K562 (cell line): ENCODE measurements around the gene EVL. TPM values are rescaled to one million over a fixed set of nuclear protein-coding genes. Genes with fewer than 3 reads are reported as not detected.

Experiments
- ATAC-seq: fragments of 200-7000 bp; cut with Tn5 transposase; 3 replicates; pipeline ENCODE4 v1.9.1; 2020; ENCODE audit warnings: moderate library complexity
- BruUV-seq: library from RNA; stranded (reverse); fragments of 400-500 nt; replicated peaks from 2 replicates; lab custom pipeline; 2021; lab: Mats Ljungman, UMichigan
- CTCF ChIA-PET: fragments of 300-600 bp; formaldehyde crosslinking; extraction: SDS; loops from one replicate; lab custom pipeline; 2021; ENCODE audit warnings: low intra/inter-chr PET ratio; lab: Yijun Ruan, JAX
- POLR2A ChIA-PET: fragments of 300-600, 350-650 bp; sonication (Branson Sonifier 250); formaldehyde crosslinking; extraction: SDS; loops from one replicate; lab custom pipeline; 2021; ENCODE audit warnings: antibody characterized with exemption, inconsistent platforms; lab: Yijun Ruan, JAX
- DNase-seq, 4 experiments: peaks; one replicate each; pipeline versions ENCODE4 v3.0.0 to v3.0.0-alpha.2; 2011 to 2018; ENCODE audit warnings: low spot score in 3 of 4, mixed read lengths in 3 of 4; ENCODE audit errors: extremely low read depth in 1 of 4
- FAIRE-seq: peaks from 2 replicates; lab custom pipeline; 2011; peaks lifted over from hg19 to GRCh38; lab: Jason Lieb, UNC
- H2AFZ ChIP-seq: 2 replicates; pipeline ENCODE4 v1.6.0; 2011; ENCODE audit warnings: low read depth, low read length, control low read depth, inconsistent platforms
- H3K27ac ChIP-seq: fragments of 200-600 bp; 3 replicates; pipeline ENCODE4 v1.8.0; 2011; ENCODE audit warnings: low read depth, mild to moderate bottlenecking, control low read depth, inconsistent platforms, low read length, moderate library complexity, mixed read lengths; ENCODE audit errors: extremely low read depth
- H3K27me3 ChIP-seq, 2 experiments: fragments of 300-600 bp in 1 of 2; 2 replicates in 1 of 2; 3 replicates in 1 of 2; pipeline versions ENCODE4 v1.6.0 to v1.8.0; 2011; ENCODE audit warnings: inconsistent platforms in 2 of 2, low read length in 2 of 2, mild to moderate bottlenecking in 1 of 2, mixed read lengths in 1 of 2, moderate library complexity in 1 of 2; ENCODE audit not compliant: control insufficient read depth in 2 of 2, insufficient read depth in 2 of 2
- H3K36me3 ChIP-seq: fragments of 300-600 bp; 3 replicates; pipeline ENCODE4 v1.8.0; 2011; ENCODE audit warnings: mild to moderate bottlenecking, low read length, inconsistent platforms; ENCODE audit not compliant: control insufficient read depth, insufficient read depth
- H3K4me1 ChIP-seq, 2 experiments: fragments of 200-600 bp in 1 of 2; replicated peaks in 1 of 2; 2 replicates in 1 of 2; 3 replicates in 1 of 2; pipeline versions ENCODE4 v1.5.1 to v1.8.0; 2011; ENCODE audit warnings: inconsistent platforms in 2 of 2, low read length in 2 of 2, mild to moderate bottlenecking in 1 of 2, mixed read lengths in 1 of 2, moderate library complexity in 1 of 2; ENCODE audit not compliant: control insufficient read depth in 2 of 2, insufficient read depth in 2 of 2
- H3K4me2 ChIP-seq: 2 replicates; pipeline ENCODE4 v1.6.1; 2011; ENCODE audit warnings: low read length, control low read depth, inconsistent platforms, mixed read lengths; ENCODE audit not compliant: insufficient read depth
- H3K4me3 ChIP-seq: fragments of 200-600 bp; sonication (generic), shearing (Covaris generic); 2 replicates; pipeline ENCODE4 v1.5.1; 2016; ENCODE audit warnings: control low read depth, inconsistent platforms
- H3K79me2 ChIP-seq: fragments of 200-600 bp; 3 replicates; pipeline ENCODE4 v1.8.0; 2011; ENCODE audit warnings: low read length, inconsistent platforms; ENCODE audit not compliant: control insufficient read depth, insufficient read depth
- H3K9ac ChIP-seq, 2 experiments: 2 replicates each; pipeline versions ENCODE4 v1.6.0 to v1.6.1; 2011; ENCODE audit warnings: low read depth in 2 of 2, low read length in 2 of 2, control low read depth in 1 of 2, inconsistent platforms in 1 of 2, mild to moderate bottlenecking in 1 of 2, mixed read lengths in 1 of 2; ENCODE audit not compliant: insufficient read depth in 1 of 2
- H3K9me1 ChIP-seq: one replicate; pipeline ENCODE4 v1.6.0; 2011; ENCODE audit warnings: inconsistent platforms, mild to moderate bottlenecking, low read length, moderate library complexity; ENCODE audit not compliant: control insufficient read depth, insufficient read depth
- H3K9me3 ChIP-seq: replicated peaks from 2 replicates; pipeline ENCODE4 v1.5.1; 2011; ENCODE audit warnings: low read depth, low read length, inconsistent platforms; ENCODE audit not compliant: control insufficient read depth, insufficient read depth
- H4K20me1 ChIP-seq: replicated peaks from 2 replicates; pipeline ENCODE4 v1.6.1; 2011; ENCODE audit warnings: low read length, inconsistent platforms, mixed read lengths; ENCODE audit not compliant: control insufficient read depth, insufficient read depth
- CHD1 ChIP-seq: fragments of 200-600 bp; sonication (generic); IDR thresholded peaks from one replicate; pipeline ENCODE4 v1.6.1; 2012; ENCODE audit warnings: mild to moderate bottlenecking, moderate library complexity, low read length, inconsistent platforms
- FIP1L1 ChIP-seq: fragments of 200-400 bp; formaldehyde crosslinking; IDR thresholded peaks from 2 replicates; pipeline ENCODE4 v1.6.1; 2018; ENCODE audit warnings: mild to moderate bottlenecking, low read depth, low read length; ENCODE audit not compliant: poor library complexity, severe bottlenecking
- PPARD ChIP-seq: fragments of 250-450 bp; sonication (Bioruptor Pico); IDR thresholded peaks from 2 replicates; pipeline ENCODE4 v1.8.0; 2022; ENCODE audit warnings: inconsistent platforms, mild to moderate bottlenecking, moderate library complexity
- PTBP1 ChIP-seq: fragments of 200-400 bp; formaldehyde crosslinking; IDR thresholded peaks from 2 replicates; pipeline ENCODE4 v1.6.1; 2017; ENCODE audit warnings: low read depth, low read length
- TSC22D4 ChIP-seq: fragments of 450-650 bp; IDR thresholded peaks from 2 replicates; pipeline ENCODE4 v1.6.1; 2016; ENCODE audit warnings: missing genetic modification characterization, missing biosample characterization, control low read depth
- ZKSCAN8 ChIP-seq: fragments of 200-800 bp; sonication (Bioruptor generic); IDR thresholded peaks from 2 replicates; pipeline ENCODE4 v1.6.1; 2016; ENCODE audit warnings: missing genetic modification characterization, missing compliant biosample characterization
- WGBS: fragments of 100-300 bp; shearing (Covaris generic); methylation state at CpG from one replicate; pipeline ENCODE4 v1.1.6; 2016; ENCODE audit warnings: low coverage, mixed read lengths; ENCODE audit not compliant: insufficient coverage; ENCODE audit errors: missing lambda C conversion rate; 5-methylcytosine and 5-hydroxymethylcytosine counted together
- in situ Hi-C: fragments of 300-500 bp; cut with MboI; formaldehyde crosslinking; loops from 4 replicates; pipeline ENCODE4 v1.15.0; 2018; ENCODE audit warnings: inconsistent platforms, mixed read lengths
- intact Hi-C: fragments of 100-400 bp; cut with micrococcal nuclease; formaldehyde crosslinking; loops from 2 replicates; pipeline ENCODE4 v1.14.2; 2022
- polyA plus RNA-seq, 8 experiments: library from polyadenylated mRNA; depleted of rRNA in 4 of 8; stranded (reverse) in 5 of 8; unstranded in 3 of 8; fragments of >200 nt; fragmentation: Nextera tagmentation in 2 of 8; fragmentation: Illumina TruSeq in 1 of 8; extraction: Ambion mirVana in 2 of 8; extraction: Trizol in 1 of 8; gene quantifications; 2 replicates each; pipeline versions ENCODE4 v1.2.1 to v1.2.3, GENCODE V29; 2011 to 2014; ENCODE audit warnings: inconsistent platforms in 1 of 8, missing spikeins in 1 of 8
- total RNA-seq, 7 experiments: library from RNA; depleted of rRNA in 6 of 7; stranded (reverse); fragments of >200 nt in 6 of 7; fragmentation: Illumina TruSeq in 2 of 7; extraction: Trizol in 2 of 7; gene quantifications; 2 replicates each; pipeline versions ENCODE4 v1.2.1 to v1.2.3, GENCODE V29; 2011 to 2021; ENCODE audit warnings: low replicate concordance in 1 of 7

The EVL gene
- total and polyA plus RNA-seq, 9 of the 15 experiments (the other 6 are each of a cell fraction or from before 2014, with no cell fraction given), result 2.9 to 43.4 (median 23.9) TPM

DNA sequence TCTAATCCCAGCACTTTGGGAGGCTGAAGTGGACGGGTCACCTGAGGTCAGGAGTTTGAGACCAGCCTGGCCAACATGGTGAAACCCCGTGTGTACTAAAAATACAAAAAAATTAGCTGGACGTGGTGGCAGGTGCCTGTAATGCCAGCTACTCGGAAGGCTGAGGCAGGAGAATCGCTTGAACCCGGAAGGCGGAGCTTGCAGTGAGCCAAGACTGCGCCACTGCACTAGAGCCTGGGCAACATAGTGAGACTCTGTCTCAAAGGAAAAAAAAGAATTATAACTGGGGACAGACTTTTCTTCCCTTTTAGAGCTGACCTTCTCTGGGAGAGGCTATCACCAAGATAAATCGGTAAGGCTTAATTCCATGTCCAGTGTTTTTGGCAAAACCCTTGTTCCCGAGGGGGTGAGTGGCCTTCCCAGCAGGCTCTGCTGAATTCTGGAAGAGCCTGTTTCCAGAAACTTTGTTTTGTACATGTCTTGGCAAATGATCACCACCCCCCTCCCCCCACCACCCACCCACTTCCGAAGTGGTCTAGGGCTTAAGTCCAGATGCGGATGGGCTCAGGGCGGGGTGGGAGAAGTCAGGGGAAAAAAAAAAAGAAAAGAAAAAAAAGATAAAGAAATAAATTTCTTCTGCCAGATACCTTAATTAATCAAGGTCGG, 126.5 kb downstream of the EVL start:
- in situ Hi-C loops, result no loop called here
- ATAC-seq, result no peak
- Histone ChIP-seq H3K36me3 (no peaks in the 10 kb centered on the region), H3K79me2 (no peaks in the 10 kb centered on the region), H3K4me1 (peaks cover 15 to 20% of the 10 kb centered on the region in 2 experiments; a peak in 4 of 5 replicates), H3K27ac (peak overlapping the region; percentile 95; the same call in 2 of the 3 replicates), H3K4me3 (no peak overlapping the region)
- CTCF ChIA-PET, result interaction anchor here (0.8 to 3.4 kb wide), 4 partner anchors 49 to 209 kb away, joined by 3 to 16 read pairs (median 10); no protein-coding TSS in a partner anchor
- WGBS, result 88% methylated on average over 8 of the region's 14 CpGs
- no peak for FAIRE-seq
- TF ChIP-seq PTBP1, result no peak
- TF ChIP-seq TSC22D4, result no peak
- no peak for TF ChIP-seq CHD1
- TF ChIP-seq ZKSCAN8 (CRISPR knock-in tag), result 0 out of 2 replicates have a peak, but pooled peaks have one; percentile 28
- no peak for TF ChIP-seq PPARD (CRISPR knock-in tag)
- no peak for TF ChIP-seq FIP1L1
- TF ChIP-seq, all 486 proteins: peak for 1
- Histone ChIP-seq H3K27me3 (no peaks in the 10 kb centered on the region), H2AFZ (peak overlapping the region; percentile 97; the same call in 1 of the 2 replicates), H3K4me2 (peak overlapping the region; percentile 70; the same call in 1 of the 2 replicates), H3K9me1 (no peaks in the 10 kb centered on the region), H4K20me1 (no peaks in the 10 kb centered on the region), H3K9ac (peak overlapping the region; percentile 79 to 88; a peak in 3 of 4 replicates), H3K9me3 (no peaks in the 10 kb centered on the region)
- BruUV-seq, result no TSS peak
- DNase-seq, result no peak
- POLR2A ChIA-PET, result interaction anchor here (0.5 to 1.8 kb wide), 3 partner anchors 39 to 177 kb away, joined by 3 to 7 read pairs (median 4); no protein-coding TSS in a partner anchor
- intact Hi-C loops, result loop anchor here (1.0 to 5.0 kb wide), 6 partner anchors 46 to 219 kb away; partner anchors contain the start of genes WDR25 and YY1
